Stomach (tissue), 9 donors: ENCODE data around the gene CORO1C. TPM values are rescaled to one million over a fixed set of nuclear protein-coding genes. Genes with fewer than 3 reads are reported as not detected.

Experiments
- DNase-seq, 2 donors: peaks; one replicate each; pipeline versions ENCODE4 v3.0.0 to v3.0.0-alpha.2; 2013 to 2019
- H3K27ac ChIP-seq, 5 donors: fragments of 200-600 bp in 4 of 5; sonication (generic) in 4 of 5; one replicate each; pipeline ENCODE4 v1.5.1; 2013 to 2019; ENCODE audit warnings: mild to moderate bottlenecking in 1 of 5, moderate library complexity in 1 of 5
- H3K27me3 ChIP-seq, 3 donors: fragments of 200-600 bp; sonication (generic); one replicate each; pipeline ENCODE4 v1.5.1; 2017 to 2019; ENCODE audit warnings: mixed run types in 1 of 3
- H3K36me3 ChIP-seq, 4 donors: fragments of 200-600 bp; sonication (generic); 1 replicate in 3 of 4; 2 replicates in 1 of 4; pipeline ENCODE4 v1.5.1; 2016 to 2019
- H3K4me1 ChIP-seq, 4 donors: fragments of 200-600 bp; sonication (generic); one replicate each; pipeline ENCODE4 v1.5.1; 2016 to 2019
- H3K4me3 ChIP-seq, 4 donors: fragments of 200-600 bp; sonication (generic) in 3 of 4; one replicate each; pipeline ENCODE4 v1.5.1; 2016 to 2019; ENCODE audit warnings: mild to moderate bottlenecking in 1 of 4
- H3K9me3 ChIP-seq, 4 donors: fragments of 200-600 bp; sonication (generic); one replicate each; pipeline ENCODE4 v1.5.1; 2016 to 2019
- EP300 ChIP-seq: sonication (generic); formaldehyde crosslinking; IDR thresholded peaks from one replicate; pipeline ENCODE4 v1.6.1; 2017; ENCODE audit warnings: antibody characterized with exemption
- POLR2A ChIP-seq, 4 donors: fragments of 450-650 bp; IDR thresholded peaks; one replicate each; pipeline ENCODE4 v1.6.1; 2016; ENCODE audit warnings: antibody characterized with exemption in 4 of 4, control low read depth in 2 of 4, mild to moderate bottlenecking in 1 of 4, moderate library complexity in 1 of 4
- POLR2AphosphoS5 ChIP-seq, 3 donors: sonication (generic); formaldehyde crosslinking; IDR thresholded peaks; one replicate each; pipeline ENCODE4 v1.6.1; 2016; ENCODE audit warnings: antibody characterized with exemption in 3 of 3
- WGBS, 5 donors: extraction: QIAGEN DNeasy Blood & Tissue Kit in 3 of 5; methylation state at CpG; one replicate each; pipeline versions ENCODE4 v1.1.5 to v1.1.7; 2013 to 2018; 5-methylcytosine and 5-hydroxymethylcytosine counted together
- intact Hi-C: fragments of 100-400 bp; cut with DNase I; formaldehyde crosslinking; loops from one replicate; pipeline ENCODE4 v1.15.1; 2023; ENCODE audit warnings: low total_unique reads
- polyA plus RNA-seq, 3 donors: library from polyadenylated mRNA; stranded (reverse); fragments of 200-250 nt; gene quantifications; one replicate each; pipeline ENCODE4 v1.2.3, GENCODE V29; 2013
- total RNA-seq, 5 donors: library from RNA; depleted of rRNA; stranded (reverse); fragments of >200 nt; gene quantifications; one replicate each; pipeline versions ENCODE4 v1.1.0 to v1.2.3, GENCODE V29; 2014 to 2016
- TF ChIP-seq, protein P1 (sequence below), 7 experiments: fragments of 450-650 bp in 4 of 7; fragments of 200-600 bp in 3 of 7; sonication (generic) in 3 of 7; IDR thresholded peaks; one replicate each; pipeline ENCODE4 v1.5.1; 2016 to 2019; ENCODE audit warnings: antibody characterized with exemption in 7 of 7, control low read depth in 2 of 7, mild to moderate bottlenecking in 1 of 7
- donor health status: healthy with polysubstance abuse.
- donor health status: Bipolar disorder and iron deficiency.
- donor health status: healthy.

The CORO1C gene
- total and polyA plus RNA-seq, 8 donors: 27.4 to 392 (median 143) TPM

DNA sequence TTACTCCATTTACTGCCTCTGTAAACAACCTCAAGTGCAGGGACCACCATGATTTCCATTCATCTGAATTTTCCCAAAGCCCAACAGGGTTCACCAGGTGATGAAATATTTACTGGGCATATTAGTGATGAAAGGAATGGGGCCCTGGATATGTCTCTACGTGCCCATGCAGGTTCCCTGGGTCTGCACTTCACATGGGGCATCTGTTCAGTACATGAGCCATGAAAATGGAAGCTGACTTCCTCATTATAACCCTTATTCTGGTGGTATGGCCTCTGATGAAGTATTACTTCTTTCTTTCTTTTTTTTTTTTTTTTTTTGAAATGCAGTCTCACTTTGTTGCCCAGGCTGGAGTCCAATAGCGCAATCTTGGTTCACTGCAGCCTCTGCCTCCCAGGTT lies 26.5 kb upstream of the CORO1C start:
- Histone ChIP-seq H3K4me1 (no peaks in the 10 kb centered on the region), H3K27me3 (no peaks in the 10 kb centered on the region), H3K36me3 (no peaks in the 10 kb centered on the region), H3K27ac (no peak overlapping the region), H3K4me3 (no peak overlapping the region), H3K9me3 (no peaks in the 10 kb centered on the region)
- TF ChIP-seq POLR2A (IDR thresholded peaks at IDR 0.05) (no peak), EP300 (no peak), POLR2AphosphoS5 (IDR thresholded peaks at IDR 0.05) (no peak)
- TF ChIP-seq, protein P1, sequence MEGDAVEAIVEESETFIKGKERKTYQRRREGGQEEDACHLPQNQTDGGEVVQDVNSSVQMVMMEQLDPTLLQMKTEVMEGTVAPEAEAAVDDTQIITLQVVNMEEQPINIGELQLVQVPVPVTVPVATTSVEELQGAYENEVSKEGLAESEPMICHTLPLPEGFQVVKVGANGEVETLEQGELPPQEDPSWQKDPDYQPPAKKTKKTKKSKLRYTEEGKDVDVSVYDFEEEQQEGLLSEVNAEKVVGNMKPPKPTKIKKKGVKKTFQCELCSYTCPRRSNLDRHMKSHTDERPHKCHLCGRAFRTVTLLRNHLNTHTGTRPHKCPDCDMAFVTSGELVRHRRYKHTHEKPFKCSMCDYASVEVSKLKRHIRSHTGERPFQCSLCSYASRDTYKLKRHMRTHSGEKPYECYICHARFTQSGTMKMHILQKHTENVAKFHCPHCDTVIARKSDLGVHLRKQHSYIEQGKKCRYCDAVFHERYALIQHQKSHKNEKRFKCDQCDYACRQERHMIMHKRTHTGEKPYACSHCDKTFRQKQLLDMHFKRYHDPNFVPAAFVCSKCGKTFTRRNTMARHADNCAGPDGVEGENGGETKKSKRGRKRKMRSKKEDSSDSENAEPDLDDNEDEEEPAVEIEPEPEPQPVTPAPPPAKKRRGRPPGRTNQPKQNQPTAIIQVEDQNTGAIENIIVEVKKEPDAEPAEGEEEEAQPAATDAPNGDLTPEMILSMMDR (IDR thresholded peaks at IDR 0.05): no peak
- WGBS, 5 donors: 82 to 100% (median 92%) methylated on average over 2 of the region's 2 CpGs
- intact Hi-C loops: no loop called here
- no peak for DNase-seq

- Histone ChIP-seq H3K9me3 (no peaks in the 10 kb centered on the region), H3K27me3 (no peaks in the 10 kb centered on the region), H3K36me3 (no peaks in the 10 kb centered on the region), H3K4me1 (peaks cover 0 to 12% (median 4%) of the 10 kb centered on the region in 4 donors), H3K4me3 (no peak overlapping the region), H3K27ac (no peak overlapping the region)
- 82 to 96% (median 92%) methylated on average over 6 of the region's 6 CpGs for WGBS, 5 donors
- TF ChIP-seq EP300 (no peak), POLR2A (IDR thresholded peaks at IDR 0.05) (no peak), POLR2AphosphoS5 (IDR thresholded peaks at IDR 0.05) (no peak)
- TF ChIP-seq, protein P1 (IDR thresholded peaks at IDR 0.05): no peak
- DNase-seq: no peak
- intact Hi-C loops: no loop called here
Observed at GRCh38 chr12:108756421-108756820, 25.1 kb upstream of the CORO1C start.

GRCh38 chr12:108755481-108755880 lies 24.2 kb upstream of the CORO1C start:
- DNase-seq: no peak
- Histone ChIP-seq H3K27me3 (no peaks in the 10 kb centered on the region), H3K36me3 (no peaks in the 10 kb centered on the region), H3K9me3 (no peaks in the 10 kb centered on the region), H3K4me1 (peaks cover 0 to 19% (median 8%) of the 10 kb centered on the region in 4 donors), H3K27ac (no peak overlapping the region), H3K4me3 (no peak overlapping the region)
- 83 to 98% (median 93%) methylated on average over 2 of the region's 2 CpGs for WGBS, 5 donors
- intact Hi-C loops: no loop called here
- TF ChIP-seq POLR2A (IDR thresholded peaks at IDR 0.05): no peak
- no peak for TF ChIP-seq EP300
- TF ChIP-seq, protein P1 (IDR thresholded peaks at IDR 0.05): no peak
- TF ChIP-seq POLR2AphosphoS5 (IDR thresholded peaks at IDR 0.05): no peak

GRCh38 chr12:108753976-108754375 lies 22.7 kb upstream of the CORO1C start:
- Histone ChIP-seq H3K27ac (peak overlapping the region in 1 of 5 donors; percentile 44), H3K4me1 (peaks cover 0 to 25% (median 11%) of the 10 kb centered on the region in 4 donors), H3K36me3 (no peaks in the 10 kb centered on the region), H3K9me3 (no peaks in the 10 kb centered on the region), H3K27me3 (no peaks in the 10 kb centered on the region), H3K4me3 (no peak overlapping the region)
- DNase-seq: no peak
- TF ChIP-seq, protein P1 (IDR thresholded peaks at IDR 0.05): no peak
- TF ChIP-seq POLR2AphosphoS5 (IDR thresholded peaks at IDR 0.05) (no peak), EP300 (no peak), POLR2A (IDR thresholded peaks at IDR 0.05) (no peak)
- intact Hi-C loops: no loop called here
- 68 to 85% (median 79%) methylated on average over 5 to 6 of the region's 6 CpGs for WGBS, 5 donors
